ENCODE data around the gene AP3B1. TPM values are rescaled to one million over a fixed set of nuclear protein-coding genes. Genes with fewer than 3 reads are reported as not detected.

AP3B1 gene
- total and polyA plus RNA-seq, 2 donors (not counting 3 experiments of a cell fraction or from before 2014, with no cell fraction given) = 31.6 to 46.7 TPM

- H3K4me1 ChIP-seq (ENCODE audit: control insufficient read depth, extremely low read depth, insufficient read depth, low read length) = no peaks in the 10 kb centered on the region
- DNase-seq (ENCODE audit: low read depth, low spot score) (no peak), FAIRE-seq (no peak)
- H3K4me2 ChIP-seq (ENCODE audit: insufficient read depth, low read length) = no peak overlapping the region
- H3K9me3 ChIP-seq (replicated peaks; ENCODE audit: control insufficient read depth, insufficient read depth, low read length) = no peaks in the 10 kb centered on the region
- H3K9me1 ChIP-seq (replicated peaks; ENCODE audit: control insufficient read depth, extremely low read depth, insufficient read depth, low read length) = peaks cover 5% of the 10 kb centered on the region
- H3K9ac ChIP-seq (replicated peaks; ENCODE audit: extremely low read depth, insufficient read depth, low read length) = no peak overlapping the region
- no peaks in the 10 kb centered on the region for H4K20me1 ChIP-seq (replicated peaks; ENCODE audit: control insufficient read depth, extremely low read depth, insufficient read depth, low read length)
- ChIA-PET CTCF (no interaction called here), POLR2A (no interaction called here)
- dilution Hi-C loops (cut with MboI; ENCODE audit: extremely low pct_ligation_motif_present, low sequenced_read_pairs) = no loop called here
- no peak overlapping the region for H2AFZ ChIP-seq (ENCODE audit: low read depth, low read length)
- no peak overlapping the region for H3K27ac ChIP-seq (ENCODE audit: insufficient read depth, low read depth, low read length)
- H3K36me3 ChIP-seq (ENCODE audit: control insufficient read depth in 2 of 2, extremely low read depth in 1 of 2, insufficient read depth in 2 of 2, low read length in 2 of 2) = no peaks in the 10 kb centered on the region
- BruUV-seq (replicated peaks) = no TSS peak
- intact Hi-C loops (cut with micrococcal nuclease) = no loop called here
- H3K79me2 ChIP-seq (ENCODE audit: control insufficient read depth, insufficient read depth, low read length) = no peaks in the 10 kb centered on the region
- TF ChIP-seq POLR2A (IDR thresholded peaks at IDR 0.05; ENCODE audit: low read depth, low read length) = no peak
- no peak for TF ChIP-seq JUN (IDR thresholded peaks at IDR 0.05; ENCODE audit: borderline replicate concordance, insufficient read depth, insufficient read length, low read depth)
- no peak for TF ChIP-seq POLR2AphosphoS5 (IDR thresholded peaks at IDR 0.05; ENCODE audit: insufficient read depth, low read depth, low read length)
- no peak for TF ChIP-seq FOS (IDR thresholded peaks at IDR 0.05; ENCODE audit: borderline replicate concordance, insufficient read depth, low read length)
- no peak for TF ChIP-seq EZH2 (IDR thresholded peaks at IDR 0.05; ENCODE audit: borderline replicate concordance, low read depth, low read length, severe bottlenecking)
- H3K27me3 ChIP-seq (ENCODE audit: control insufficient read depth in 2 of 2, insufficient read depth in 2 of 2, low read length in 2 of 2) = no peaks in the 10 kb centered on the region
- H3K4me3 ChIP-seq (replicated peaks in 1 of 3; ENCODE audit: insufficient read depth in 1 of 3, low read depth in 1 of 3, low read length in 3 of 3) = no peak overlapping the region
Measured at GRCh38 chr5:78003919-78004318, 290.6 kb downstream of the AP3B1 start.

GRCh38 chr5:78003450-78003849 is 291.0 kb downstream of the AP3B1 start:
- Histone ChIP-seq H3K9me1 (replicated peaks; ENCODE audit: control insufficient read depth, extremely low read depth, insufficient read depth, low read length) (peaks cover 5% of the 10 kb centered on the region), H2AFZ (ENCODE audit: low read depth, low read length) (no peak overlapping the region), H3K27me3 (ENCODE audit: control insufficient read depth in 2 of 2, insufficient read depth in 2 of 2, low read length in 2 of 2) (no peaks in the 10 kb centered on the region), H3K4me3 (replicated peaks in 1 of 3; ENCODE audit: insufficient read depth in 1 of 3, low read depth in 1 of 3, low read length in 3 of 3) (no peak overlapping the region), H3K79me2 (ENCODE audit: control insufficient read depth, insufficient read depth, low read length) (no peaks in the 10 kb centered on the region), H4K20me1 (replicated peaks; ENCODE audit: control insufficient read depth, extremely low read depth, insufficient read depth, low read length) (no peaks in the 10 kb centered on the region), H3K9ac (replicated peaks; ENCODE audit: extremely low read depth, insufficient read depth, low read length) (no peak overlapping the region), H3K36me3 (ENCODE audit: control insufficient read depth in 2 of 2, extremely low read depth in 1 of 2, insufficient read depth in 2 of 2, low read length in 2 of 2) (no peaks in the 10 kb centered on the region), H3K4me2 (ENCODE audit: insufficient read depth, low read length) (no peak overlapping the region), H3K27ac (ENCODE audit: insufficient read depth, low read depth, low read length) (no peak overlapping the region), H3K9me3 (replicated peaks; ENCODE audit: control insufficient read depth, insufficient read depth, low read length) (no peaks in the 10 kb centered on the region), H3K4me1 (ENCODE audit: control insufficient read depth, extremely low read depth, insufficient read depth, low read length) (no peaks in the 10 kb centered on the region)
- DNase-seq (ENCODE audit: low read depth, low spot score) = no peak
- intact Hi-C loops (cut with micrococcal nuclease) = no loop called here
- FAIRE-seq = no peak
- POLR2A ChIA-PET = no interaction called here
- TF ChIP-seq CTCF (IDR thresholded peaks at IDR 0.05; ENCODE audit: extremely low read depth in 1 of 2, insufficient read depth in 1 of 2, low read depth in 1 of 2, low read length in 2 of 2) (no peak), MAX (IDR thresholded peaks at IDR 0.05; ENCODE audit: insufficient read depth, insufficient read length) (no peak), MYC (IDR thresholded peaks at IDR 0.05; ENCODE audit: low read depth, low read length) (no peak), FOS (IDR thresholded peaks at IDR 0.05; ENCODE audit: borderline replicate concordance, insufficient read depth, low read length) (no peak), JUN (IDR thresholded peaks at IDR 0.05; ENCODE audit: borderline replicate concordance, insufficient read depth, insufficient read length, low read depth) (no peak), POLR2AphosphoS5 (IDR thresholded peaks at IDR 0.05; ENCODE audit: insufficient read depth, low read depth, low read length) (no peak), EZH2 (IDR thresholded peaks at IDR 0.05; ENCODE audit: borderline replicate concordance, low read depth, low read length, severe bottlenecking) (no peak), POLR2A (IDR thresholded peaks at IDR 0.05; ENCODE audit: low read depth, low read length) (no peak), GATA2 (IDR thresholded peaks at IDR 0.05; ENCODE audit: insufficient read depth, insufficient read length, low read depth, low read length) (no peak)
- dilution Hi-C loops (cut with MboI; ENCODE audit: extremely low pct_ligation_motif_present, low sequenced_read_pairs) = no loop called here
- no TSS peak for BruUV-seq (replicated peaks)
- CTCF ChIA-PET = no interaction called here

Measured in endothelial cell of umbilical vein (primary cell).